Kidney (tissue), 14 donors: ENCODE data around the gene POLG. TPM values are rescaled to one million over a fixed set of nuclear protein-coding genes. Genes with fewer than 3 reads are reported as not detected.

ENCODE experiments used
- DNase-seq, 5 donors: peaks; one replicate each; pipeline ENCODE4 v3.0.0-alpha.2; 2013 to 2020
- FAIRE-seq: peaks from 2 replicates; lab custom pipeline; 2012; peaks lifted over from hg19 to GRCh38; lab: Jason Lieb, UNC
- H3K27ac ChIP-seq, 2 donors: one replicate each; pipeline ENCODE4 v1.7.0; 2013; ENCODE audit warnings: low read depth in 2 of 2, low read length in 2 of 2, inconsistent platforms in 1 of 2
- H3K27me3 ChIP-seq: one replicate; pipeline ENCODE4 v1.7.1; 2013; ENCODE audit warnings: low read length, inconsistent platforms; ENCODE audit not compliant: control insufficient read depth, insufficient read depth
- H3K36me3 ChIP-seq, 3 donors: one replicate each; pipeline versions ENCODE4 v1.7.0 to v1.7.1; 2013; ENCODE audit warnings: low read length in 3 of 3, control low read depth in 1 of 3, inconsistent platforms in 1 of 3; ENCODE audit not compliant: insufficient read depth in 3 of 3, control insufficient read depth in 2 of 3
- H3K4me1 ChIP-seq, 3 donors: one replicate each; pipeline versions ENCODE4 v1.7.0 to v1.7.1; 2013; ENCODE audit warnings: low read length in 3 of 3, inconsistent platforms in 1 of 3, low read depth in 1 of 3; ENCODE audit not compliant: control insufficient read depth in 2 of 3, insufficient read depth in 2 of 3
- H3K4me3 ChIP-seq, 3 donors: one replicate each; pipeline versions ENCODE4 v1.7.0 to v1.8.1; 2013; ENCODE audit warnings: low read length in 3 of 3, control low read depth in 1 of 3, inconsistent platforms in 1 of 3
- H3K9ac ChIP-seq, 3 donors: one replicate each; pipeline versions ENCODE4 v1.7.0 to v1.7.1; 2013; ENCODE audit warnings: low read length in 3 of 3, control low read depth in 1 of 3, inconsistent platforms in 1 of 3
- H3K9me3 ChIP-seq, 3 donors: one replicate each; pipeline versions ENCODE4 v1.7.0 to v1.7.1; 2013; ENCODE audit warnings: low read length in 3 of 3, control low read depth in 1 of 3, inconsistent platforms in 1 of 3; ENCODE audit not compliant: control insufficient read depth in 2 of 3, insufficient read depth in 1 of 3
- intact Hi-C: fragments of 100-400 bp; cut with DNase I; formaldehyde crosslinking; loops from one replicate; pipeline ENCODE4 v1.11.1; 2022
- polyA plus RNA-seq: library from polyadenylated mRNA; stranded (reverse); fragments of 350-450 nt; fragmentation: Illumina TruSeq; extraction: RNeasy Lipid Tissue Mini Kit (QIAGEN cat#74804); gene quantifications from one replicate; pipeline ENCODE4 v1.2.3, GENCODE V29; 2014; ENCODE audit warnings: low read depth, low replicate concordance; ENCODE audit not compliant: insufficient read depth
- total RNA-seq: library from RNA; stranded (reverse); fragmentation: NEBNext Ultra II Directional; extraction: Animal tissue kit (Norgen Biotek cat#: 25700); gene quantifications from one replicate; pipeline ENCODE4 v1.2.1, GENCODE V29; 2021
- TF ChIP-seq, protein P1 (sequence below): IDR thresholded peaks from 3 replicates; pipeline ENCODE4 v1.5.1; 2012; ENCODE audit warnings: mild to moderate bottlenecking, moderate library complexity, borderline replicate concordance; ENCODE audit not compliant: insufficient read depth; ENCODE audit errors: extremely low read depth
- donor health status: control.
- donor health status: control.
- donor health status: control.
- donor health status: control.
- donor health status: control.
- donor health status: DM: yes; HTN: yes; CAD: no.
- donor health status: Normal renal cell carcinoma (clear cell type).

The POLG gene
- total and polyA plus RNA-seq, 2 donors from 2014 or later: 28.6 to 72.4 TPM

DNA sequence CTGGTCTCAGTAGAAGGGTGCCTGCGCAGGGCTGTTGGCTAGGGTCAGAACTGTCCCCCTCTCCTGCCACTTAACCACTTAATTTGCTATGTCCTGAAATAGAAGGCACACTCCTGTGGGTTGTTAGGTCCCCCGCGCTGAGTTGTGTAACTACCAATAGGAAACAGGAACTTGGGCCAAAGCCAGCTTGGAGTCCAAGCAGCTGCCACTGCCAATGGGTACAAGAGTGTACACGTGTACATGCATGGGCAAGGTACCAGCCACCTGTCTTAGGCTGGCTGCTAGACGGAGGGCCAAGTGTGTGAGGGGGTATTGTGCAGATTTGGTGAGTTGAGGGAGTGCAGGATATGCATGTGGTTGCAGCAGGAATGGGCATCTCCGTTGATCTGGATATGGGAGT is 29.7 kb upstream of the POLG start:
- DNase-seq: peak in 1 of 5 donors; percentile 41
- TF ChIP-seq, protein P1, sequence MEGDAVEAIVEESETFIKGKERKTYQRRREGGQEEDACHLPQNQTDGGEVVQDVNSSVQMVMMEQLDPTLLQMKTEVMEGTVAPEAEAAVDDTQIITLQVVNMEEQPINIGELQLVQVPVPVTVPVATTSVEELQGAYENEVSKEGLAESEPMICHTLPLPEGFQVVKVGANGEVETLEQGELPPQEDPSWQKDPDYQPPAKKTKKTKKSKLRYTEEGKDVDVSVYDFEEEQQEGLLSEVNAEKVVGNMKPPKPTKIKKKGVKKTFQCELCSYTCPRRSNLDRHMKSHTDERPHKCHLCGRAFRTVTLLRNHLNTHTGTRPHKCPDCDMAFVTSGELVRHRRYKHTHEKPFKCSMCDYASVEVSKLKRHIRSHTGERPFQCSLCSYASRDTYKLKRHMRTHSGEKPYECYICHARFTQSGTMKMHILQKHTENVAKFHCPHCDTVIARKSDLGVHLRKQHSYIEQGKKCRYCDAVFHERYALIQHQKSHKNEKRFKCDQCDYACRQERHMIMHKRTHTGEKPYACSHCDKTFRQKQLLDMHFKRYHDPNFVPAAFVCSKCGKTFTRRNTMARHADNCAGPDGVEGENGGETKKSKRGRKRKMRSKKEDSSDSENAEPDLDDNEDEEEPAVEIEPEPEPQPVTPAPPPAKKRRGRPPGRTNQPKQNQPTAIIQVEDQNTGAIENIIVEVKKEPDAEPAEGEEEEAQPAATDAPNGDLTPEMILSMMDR: no peak

DNA sequence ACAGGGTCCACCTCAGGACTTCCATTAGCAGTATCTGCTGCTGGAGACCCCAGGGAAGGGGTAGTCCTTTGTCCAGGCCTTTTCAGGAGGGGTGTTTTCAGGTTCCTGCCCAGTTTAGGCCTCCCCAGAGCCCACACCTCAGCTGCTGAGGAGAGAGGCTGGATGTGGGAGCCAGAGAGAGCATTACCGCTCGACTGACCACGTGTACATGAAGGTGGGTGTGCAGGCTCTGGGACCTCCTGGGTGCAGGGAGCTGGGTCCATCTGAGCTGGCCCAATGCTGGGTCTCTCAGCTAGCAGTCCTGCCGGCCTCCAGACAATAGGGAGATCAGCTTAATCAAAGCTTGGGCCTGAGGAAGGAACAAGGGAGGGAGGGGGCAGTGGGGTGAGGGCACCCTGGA is 29.1 kb upstream of the POLG start:
- no peak overlapping the region for H3K4me3 ChIP-seq
- H3K9ac ChIP-seq: no peak overlapping the region
- H3K27me3 ChIP-seq: peaks cover 67% of the 10 kb centered on the region
- no peaks in the 10 kb centered on the region for H3K9me3 ChIP-seq
- intact Hi-C loops: loop anchor here (10.0 kb wide), 1 partner anchor 61 kb away; no protein-coding TSS in a partner anchor
- peaks cover 0 to 7% (median 0%) of the 10 kb centered on the region in 3 donors for H3K4me1 ChIP-seq
- FAIRE-seq (no peak), DNase-seq (peak in 1 of 5 donors; percentile 35)
- TF ChIP-seq, protein P1: no peak
- H3K27ac ChIP-seq: no peak overlapping the region
- no peaks in the 10 kb centered on the region for H3K36me3 ChIP-seq

More for the DNA sequence above, 29.7 kb upstream of the POLG start:
- Histone ChIP-seq H3K27me3 (peaks cover 70% of the 10 kb centered on the region), H3K4me3 (no peak overlapping the region), H3K4me1 (peaks cover 0 to 7% (median 0%) of the 10 kb centered on the region in 3 donors), H3K9ac (no peak overlapping the region), H3K27ac (no peak overlapping the region), H3K36me3 (no peaks in the 10 kb centered on the region), H3K9me3 (no peaks in the 10 kb centered on the region)
- FAIRE-seq: no peak
- intact Hi-C loops: loop anchor here (10.0 kb wide), 1 partner anchor 60 kb away; no protein-coding TSS in a partner anchor

- no peak for FAIRE-seq
- Histone ChIP-seq H3K9ac (no peak overlapping the region), H3K4me1 (peaks cover 0 to 7% (median 0%) of the 10 kb centered on the region in 3 donors), H3K36me3 (no peaks in the 10 kb centered on the region), H3K9me3 (no peaks in the 10 kb centered on the region), H3K27ac (no peak overlapping the region), H3K27me3 (peaks cover 70% of the 10 kb centered on the region), H3K4me3 (no peak overlapping the region)
- TF ChIP-seq, protein P1: no peak
- intact Hi-C loops: loop anchor here (10.0 kb wide), 1 partner anchor 62 kb away; no protein-coding TSS in a partner anchor
- peak in 1 of 5 donors; percentile 26 for DNase-seq
These were observed 28.5 kb upstream of the POLG start for GRCh38 chr15:89363133-89363532.
